ENCODE results near the gene SPCS2.

Gene SPCS2

GRCh38 chr11:74937696-74938475 lies 11.2 kb upstream of the SPCS2 start:
- Histone ChIP-seq H3K4me1 (ENCODE audit: low read depth, poor library complexity, severe bottlenecking) (peaks cover 6% of the 10 kb centered on the region), H3K79me2 (ENCODE audit: insufficient read depth, low read depth) (no peaks in the 10 kb centered on the region), H2AFZ (ENCODE audit: low read depth) (no peak overlapping the region), H3K4me2 (no peak overlapping the region), H3K27me3 (ENCODE audit: insufficient read depth, low read depth) (no peaks in the 10 kb centered on the region), H3K27ac (no peak overlapping the region), H3K4me3 (IDR thresholded peaks at IDR 0.05; ENCODE audit: insufficient read depth, low read depth, low read length) (no peak overlapping the region), H3K36me3 (ENCODE audit: insufficient read depth) (no peaks in the 10 kb centered on the region), H3K9ac (no peak overlapping the region), H4K20me1 (ENCODE audit: insufficient read depth) (no peaks in the 10 kb centered on the region)
- no peak for TF ChIP-seq CTCF (conservative IDR thresholded peaks at IDR 0.05; ENCODE audit: low read depth, low read length)

DNA sequence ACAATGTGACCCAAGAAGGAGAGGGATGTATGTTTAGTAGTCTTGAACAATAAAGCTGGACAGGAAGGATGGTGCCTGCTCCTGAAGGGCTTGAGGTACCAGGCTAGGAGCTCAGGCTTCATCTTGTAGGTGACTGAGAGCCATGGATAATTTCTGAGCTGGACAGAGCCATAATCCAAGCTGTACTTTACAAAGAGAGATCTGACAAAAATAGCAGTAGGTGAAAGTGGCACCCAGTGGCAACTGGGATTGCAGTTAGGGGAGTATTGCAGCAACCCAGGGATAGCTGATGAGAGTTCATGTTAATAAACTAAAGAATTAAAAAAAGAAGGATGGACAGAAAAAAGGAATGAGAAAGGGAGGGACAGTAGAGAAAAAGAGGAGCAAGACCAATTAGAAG lies 7.6 kb upstream of the SPCS2 start:
- Histone ChIP-seq H3K4me3 (IDR thresholded peaks at IDR 0.05; ENCODE audit: insufficient read depth, low read depth, low read length) (no peak overlapping the region), H3K9ac (no peak overlapping the region), H2AFZ (ENCODE audit: low read depth) (no peak overlapping the region), H3K27me3 (ENCODE audit: insufficient read depth, low read depth) (no peaks in the 10 kb centered on the region), H4K20me1 (ENCODE audit: insufficient read depth) (no peaks in the 10 kb centered on the region), H3K36me3 (ENCODE audit: insufficient read depth) (no peaks in the 10 kb centered on the region), H3K27ac (no peak overlapping the region), H3K4me2 (no peak overlapping the region), H3K4me1 (ENCODE audit: low read depth, poor library complexity, severe bottlenecking) (no peaks in the 10 kb centered on the region), H3K79me2 (ENCODE audit: insufficient read depth, low read depth) (no peaks in the 10 kb centered on the region)
- no peak for TF ChIP-seq CTCF (conservative IDR thresholded peaks at IDR 0.05; ENCODE audit: low read depth, low read length)

GRCh38 chr11:74942073-74942759 lies 6.8 kb upstream of the SPCS2 start:
- Histone ChIP-seq H3K4me2 (no peak overlapping the region), H4K20me1 (ENCODE audit: insufficient read depth) (no peaks in the 10 kb centered on the region), H3K9ac (no peak overlapping the region), H2AFZ (ENCODE audit: low read depth) (no peak overlapping the region), H3K27ac (no peak overlapping the region), H3K36me3 (ENCODE audit: insufficient read depth) (no peaks in the 10 kb centered on the region), H3K4me1 (ENCODE audit: low read depth, poor library complexity, severe bottlenecking) (no peaks in the 10 kb centered on the region), H3K27me3 (ENCODE audit: insufficient read depth, low read depth) (no peaks in the 10 kb centered on the region), H3K4me3 (IDR thresholded peaks at IDR 0.05; ENCODE audit: insufficient read depth, low read depth, low read length) (no peak overlapping the region), H3K79me2 (ENCODE audit: insufficient read depth, low read depth) (no peaks in the 10 kb centered on the region)
- TF ChIP-seq CTCF (conservative IDR thresholded peaks at IDR 0.05; ENCODE audit: low read depth, low read length): no peak

- H3K27ac ChIP-seq: peak overlapping the region; percentile 38
- H3K36me3 ChIP-seq (ENCODE audit: insufficient read depth): no peaks in the 10 kb centered on the region; the same call in 1 of the 2 replicates
- peaks cover 53% of the 10 kb centered on the region for H3K79me2 ChIP-seq (ENCODE audit: insufficient read depth, low read depth)
- H3K4me3 ChIP-seq (IDR thresholded peaks at IDR 0.05; ENCODE audit: insufficient read depth, low read depth, low read length): no peak overlapping the region
- no peaks in the 10 kb centered on the region for H4K20me1 ChIP-seq (ENCODE audit: insufficient read depth)
- peak overlapping the region; percentile 100 for H3K4me2 ChIP-seq
- no peak for TF ChIP-seq CTCF (conservative IDR thresholded peaks at IDR 0.05; ENCODE audit: low read depth, low read length)
- peak overlapping the region; percentile 97 for H2AFZ ChIP-seq (ENCODE audit: low read depth)
- H3K4me1 ChIP-seq (ENCODE audit: low read depth, poor library complexity, severe bottlenecking): peaks cover 37% of the 10 kb centered on the region
- H3K27me3 ChIP-seq (ENCODE audit: insufficient read depth, low read depth): no peaks in the 10 kb centered on the region
- peak overlapping the region; percentile 96 for H3K9ac ChIP-seq
Measured at GRCh38 chr11:74948546-74948897, 544 bp upstream of the SPCS2 start.
